Activated gamma-delta T cell treated with Interleukin-2 at 50 U/mL for 16 hours (primary cell): ENCODE results near the gene SPINK5.
"Not testable (repeated sequence)": the region's sequence is repeated elsewhere in the genome, so short reads cannot be mapped to it uniquely, and the experiment has no call there.

ENCODE experiments used
- DNase-seq: peaks from one replicate; pipeline ENCODE4 v3.0.0-alpha.2; 2020

SPINK5 gene, protein sequence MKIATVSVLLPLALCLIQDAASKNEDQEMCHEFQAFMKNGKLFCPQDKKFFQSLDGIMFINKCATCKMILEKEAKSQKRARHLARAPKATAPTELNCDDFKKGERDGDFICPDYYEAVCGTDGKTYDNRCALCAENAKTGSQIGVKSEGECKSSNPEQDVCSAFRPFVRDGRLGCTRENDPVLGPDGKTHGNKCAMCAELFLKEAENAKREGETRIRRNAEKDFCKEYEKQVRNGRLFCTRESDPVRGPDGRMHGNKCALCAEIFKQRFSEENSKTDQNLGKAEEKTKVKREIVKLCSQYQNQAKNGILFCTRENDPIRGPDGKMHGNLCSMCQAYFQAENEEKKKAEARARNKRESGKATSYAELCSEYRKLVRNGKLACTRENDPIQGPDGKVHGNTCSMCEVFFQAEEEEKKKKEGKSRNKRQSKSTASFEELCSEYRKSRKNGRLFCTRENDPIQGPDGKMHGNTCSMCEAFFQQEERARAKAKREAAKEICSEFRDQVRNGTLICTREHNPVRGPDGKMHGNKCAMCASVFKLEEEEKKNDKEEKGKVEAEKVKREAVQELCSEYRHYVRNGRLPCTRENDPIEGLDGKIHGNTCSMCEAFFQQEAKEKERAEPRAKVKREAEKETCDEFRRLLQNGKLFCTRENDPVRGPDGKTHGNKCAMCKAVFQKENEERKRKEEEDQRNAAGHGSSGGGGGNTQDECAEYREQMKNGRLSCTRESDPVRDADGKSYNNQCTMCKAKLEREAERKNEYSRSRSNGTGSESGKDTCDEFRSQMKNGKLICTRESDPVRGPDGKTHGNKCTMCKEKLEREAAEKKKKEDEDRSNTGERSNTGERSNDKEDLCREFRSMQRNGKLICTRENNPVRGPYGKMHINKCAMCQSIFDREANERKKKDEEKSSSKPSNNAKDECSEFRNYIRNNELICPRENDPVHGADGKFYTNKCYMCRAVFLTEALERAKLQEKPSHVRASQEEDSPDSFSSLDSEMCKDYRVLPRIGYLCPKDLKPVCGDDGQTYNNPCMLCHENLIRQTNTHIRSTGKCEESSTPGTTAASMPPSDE

GRCh38 chr5:148063861-148064260 lies at the start of gene SPINK5:
SPINK5 (plus strand) TSS chr5:148063980; CDS start chr5:148064045, 65 bp downstream.
- no peak for DNase-seq

DNA sequence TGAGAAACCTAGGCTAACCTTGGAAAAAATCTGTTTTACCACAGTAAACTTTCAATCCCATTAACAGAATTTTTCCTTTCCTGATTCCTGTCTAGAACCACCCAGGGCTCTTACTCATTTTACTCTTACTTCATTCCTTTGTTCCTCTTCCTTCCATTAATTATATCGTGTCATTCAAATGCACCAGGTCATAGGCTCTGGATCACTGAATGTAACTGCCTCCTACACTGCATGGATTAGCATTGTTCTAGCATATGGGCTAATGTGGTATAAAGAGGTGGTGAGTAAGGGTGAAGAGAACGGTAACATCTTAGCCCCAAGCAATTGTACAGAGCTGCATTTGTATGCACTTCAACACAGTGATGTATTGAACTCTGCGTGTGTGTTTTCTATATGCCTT lies 49.5 kb upstream of the SPINK5 start:
- DNase-seq = no peak

GRCh38 chr5:148020257-148020988 lies 43.4 kb upstream of the SPINK5 start:
- DNase-seq = no peak

GRCh38 chr5:148027505-148027904 lies 36.3 kb upstream of the SPINK5 start:
- DNase-seq = no peak

DNA sequence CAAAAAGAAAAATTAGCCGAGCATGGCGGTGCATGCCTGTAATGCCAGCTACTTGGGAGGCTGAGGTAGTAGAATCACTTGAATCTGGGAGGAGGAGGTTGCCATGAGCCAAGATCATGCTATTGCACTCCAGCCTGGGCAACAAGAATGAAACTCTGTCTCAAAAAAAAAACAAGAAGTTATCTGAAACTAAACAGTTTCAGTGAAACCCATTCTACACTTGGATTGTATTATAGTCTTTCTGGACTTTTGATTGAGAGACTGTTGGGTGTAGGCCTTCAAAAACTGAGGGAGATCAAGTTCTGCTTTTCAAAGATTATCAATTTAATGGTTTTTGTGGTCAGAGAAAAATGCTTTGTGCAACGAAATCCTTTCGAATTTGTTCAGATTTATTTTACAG lies 34.6 kb upstream of the SPINK5 start:
- DNase-seq = no peak

DNA sequence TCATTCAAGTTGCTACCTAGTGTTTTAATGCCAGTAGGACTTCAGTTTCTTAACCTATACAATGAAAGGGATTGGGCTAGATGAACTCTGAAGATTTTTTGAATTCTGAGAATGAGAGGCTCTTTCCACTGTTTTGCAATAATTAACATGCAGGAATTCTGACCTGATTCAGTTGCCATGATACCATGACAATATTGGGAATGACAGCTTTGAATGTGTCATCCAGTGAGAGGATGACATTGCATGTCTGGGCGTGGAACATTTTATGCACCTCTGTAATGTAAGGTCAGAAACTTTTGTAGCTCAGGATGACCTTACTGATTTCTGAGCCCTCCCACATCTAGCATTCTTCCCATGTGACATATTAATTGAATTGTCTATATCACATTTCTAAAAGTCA lies 30.6 kb upstream of the SPINK5 start:
- no peak for DNase-seq

DNA sequence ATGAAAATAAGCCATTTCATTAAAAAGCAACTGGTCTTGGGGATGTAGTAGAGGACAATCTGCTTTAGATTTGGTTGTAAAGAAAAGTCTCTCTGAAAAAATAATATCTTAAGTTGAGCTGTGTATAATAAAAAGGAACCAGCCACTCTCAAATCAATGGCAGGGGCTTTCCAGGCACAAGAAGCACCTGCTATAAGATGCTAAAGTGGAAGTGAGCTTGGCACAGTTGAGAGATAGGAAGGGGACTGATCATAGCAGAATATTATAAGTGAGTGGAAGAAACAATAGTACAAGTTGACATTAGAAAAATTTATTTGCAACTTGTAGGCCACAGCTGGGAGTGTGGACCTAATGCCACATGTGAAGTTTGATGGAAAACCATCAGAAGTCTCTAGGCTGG lies 28.1 kb upstream of the SPINK5 start:
- DNase-seq = no peak

GRCh38 chr5:148042881-148043280 lies 20.9 kb upstream of the SPINK5 start:
- no peak for DNase-seq

DNA sequence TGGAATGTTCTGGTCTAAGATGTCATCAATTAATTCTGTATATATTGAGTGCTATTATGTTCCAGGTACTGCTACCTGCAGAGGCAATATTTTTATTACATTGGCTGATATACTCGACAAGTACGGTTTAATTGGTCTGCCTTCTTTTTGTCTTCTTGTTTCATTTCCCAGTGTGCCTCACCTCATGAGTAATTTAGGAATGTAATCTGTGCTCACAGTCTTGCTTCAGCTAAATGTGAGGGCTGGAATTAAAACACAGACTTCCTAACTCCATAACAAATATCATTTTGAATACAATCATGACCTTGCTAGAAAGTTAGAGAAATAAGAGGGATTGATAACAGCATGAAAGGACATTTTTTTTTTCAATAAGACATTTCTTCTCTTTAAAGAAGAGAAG lies 20.1 kb upstream of the SPINK5 start:
- no peak for DNase-seq

GRCh38 chr5:148055160-148055559 lies 8.6 kb upstream of the SPINK5 start:
- not testable (repeated sequence) for DNase-seq

DNA sequence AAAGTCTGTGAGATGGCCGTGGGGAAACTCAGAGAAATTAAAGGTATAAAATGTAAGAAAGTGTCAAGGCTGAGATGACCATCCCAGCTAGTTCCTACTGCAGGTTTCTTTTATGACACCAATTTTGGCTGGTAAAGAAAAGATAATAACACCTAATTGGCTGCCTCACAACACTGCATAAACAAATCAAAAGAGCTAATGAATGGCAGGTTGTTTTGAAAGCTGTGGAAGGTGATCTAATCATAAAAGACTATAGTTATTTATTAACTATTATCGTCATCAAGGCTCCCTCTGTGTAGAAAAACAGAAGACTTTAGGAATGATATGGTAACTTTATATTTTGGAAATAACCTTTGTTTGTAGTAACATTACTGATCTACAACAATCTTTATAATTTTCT lies 3.5 kb upstream of the SPINK5 start:
- no peak for DNase-seq

DNA sequence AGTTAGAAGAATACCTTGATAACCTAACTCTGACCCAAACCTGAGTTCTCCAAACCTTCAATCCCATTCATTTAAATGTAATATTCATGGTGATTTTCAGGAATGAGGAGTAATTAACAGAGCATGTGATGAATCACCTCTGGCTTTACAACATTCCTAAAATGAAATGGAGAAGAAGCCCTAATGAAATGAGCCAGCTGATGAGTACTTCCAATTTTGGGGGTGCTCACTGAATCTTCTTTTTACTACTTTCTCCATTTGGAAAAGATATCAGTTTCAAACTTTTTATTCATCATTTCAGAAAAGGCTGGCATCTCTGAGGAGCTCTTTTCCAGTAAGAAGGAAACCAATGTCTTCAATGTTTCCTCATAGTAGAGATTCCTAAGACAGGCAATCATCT lies 2.9 kb upstream of the SPINK5 start:
- no peak for DNase-seq

- DNase-seq = no peak
These were observed 6.8 kb downstream of the SPINK5 start for GRCh38 chr5:148070621-148071020.

DNA sequence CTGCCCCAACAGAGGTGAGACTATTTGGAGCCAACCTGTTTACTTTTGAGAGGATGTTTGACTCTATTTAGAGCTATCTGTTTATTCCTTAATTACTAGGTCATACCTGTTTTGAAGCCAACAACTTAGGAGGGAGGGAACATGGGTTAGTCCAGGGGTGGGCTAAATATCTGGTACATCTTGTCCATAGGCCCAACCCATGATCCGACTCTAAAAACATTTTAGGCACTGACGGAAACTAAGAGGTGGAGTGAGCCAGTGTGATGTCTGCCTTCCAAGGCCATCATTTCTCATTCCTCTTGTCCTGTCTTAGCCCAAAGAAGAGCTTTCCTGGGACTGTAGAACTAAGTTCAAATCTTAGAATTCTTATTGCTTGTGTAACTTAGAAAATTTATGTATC lies 8.4 kb downstream of the SPINK5 start:
- no peak for DNase-seq

GRCh38 chr5:148075529-148075928 lies 11.7 kb downstream of the SPINK5 start:
- no peak for DNase-seq

DNA sequence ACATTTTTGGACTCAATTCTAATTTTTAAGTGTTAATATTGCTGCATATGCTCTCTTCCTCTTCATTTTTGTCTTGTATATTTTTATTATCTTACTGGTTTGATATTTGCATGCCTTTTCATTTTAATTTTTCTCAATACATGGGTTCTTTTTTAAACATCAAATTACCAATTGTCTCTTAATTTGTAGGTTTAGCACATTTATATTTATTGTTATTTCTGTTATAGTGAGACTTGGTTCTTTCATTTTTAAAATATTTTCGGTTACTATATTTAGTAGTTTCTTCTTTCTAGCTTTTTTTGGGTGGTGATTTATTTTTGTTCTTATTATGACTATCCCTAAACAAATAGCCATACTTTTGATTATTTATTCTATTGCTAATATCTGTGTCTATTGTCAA lies 19.4 kb downstream of the SPINK5 start:
- DNase-seq = no peak

DNA sequence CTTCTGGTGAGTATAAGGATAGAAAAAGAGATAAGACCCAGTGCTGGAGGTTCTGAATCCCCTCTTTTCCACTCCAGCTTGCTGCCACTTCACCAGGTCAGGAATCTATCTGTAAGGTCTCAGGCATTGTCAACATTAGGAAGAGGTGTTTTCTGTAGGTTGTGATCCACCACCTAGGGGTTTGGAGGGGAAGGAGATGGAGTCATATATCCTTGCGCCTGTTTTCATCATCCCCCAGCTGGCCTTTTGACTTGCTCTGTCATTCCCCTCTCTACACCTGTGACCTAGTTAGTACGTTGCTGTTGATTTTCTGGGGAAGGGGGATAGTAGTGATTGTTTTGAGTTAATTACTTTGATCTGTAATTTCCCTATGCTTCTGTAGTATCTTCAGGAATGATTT lies 20.5 kb downstream of the SPINK5 start:
- no peak for DNase-seq

GRCh38 chr5:148085310-148085709 lies 21.5 kb downstream of the SPINK5 start:
- no peak for DNase-seq

DNA sequence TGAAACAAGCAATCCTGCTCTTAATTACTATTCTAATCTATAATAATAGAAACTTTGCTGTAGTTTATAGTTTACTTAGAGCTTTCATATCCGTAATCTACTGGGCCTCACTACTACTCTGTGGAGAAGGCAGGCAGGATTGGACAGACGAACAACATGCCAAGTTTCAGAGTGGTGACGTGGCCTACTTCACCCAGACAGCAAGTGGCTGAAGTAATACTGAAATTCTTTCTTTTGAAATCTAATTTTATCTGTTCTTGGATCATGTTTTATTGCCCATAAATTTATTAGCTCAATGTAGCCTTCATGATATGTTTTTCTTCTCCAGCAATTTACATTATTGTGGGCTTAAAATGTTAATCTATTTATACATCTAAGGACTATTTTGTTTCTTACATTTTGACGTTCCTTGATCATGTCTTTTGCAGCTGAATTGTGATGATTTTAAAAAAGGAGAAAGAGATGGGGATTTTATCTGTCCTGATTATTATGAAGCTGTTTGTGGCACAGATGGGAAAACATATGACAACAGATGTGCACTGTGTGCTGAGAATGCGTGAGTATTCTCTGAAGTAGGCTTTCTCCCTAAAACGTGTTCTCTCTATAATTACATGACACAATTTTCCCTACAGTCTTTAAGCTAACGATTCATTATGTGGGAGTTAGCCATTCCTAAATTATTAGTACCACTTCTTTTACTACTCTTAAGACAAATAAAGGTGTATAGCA lies 22.4 kb downstream of the SPINK5 start:
- no peak for DNase-seq

- DNase-seq = no peak
These were observed 26.5 kb downstream of the SPINK5 start for GRCh38 chr5:148090146-148090772.

- DNase-seq = no peak
These were observed 27.0 kb downstream of the SPINK5 start for GRCh38 chr5:148090773-148091250.
